GM21529 (cell line): ENCODE data around the gene PCSK7.

Experiments
- ATAC-seq: cut with Tn5 transposase; IDR thresholded peaks from one replicate; pipeline ENCODE4 v1.9.1; 2021; ENCODE audit not compliant: unreplicated experiment

PCSK7 gene

DNA sequence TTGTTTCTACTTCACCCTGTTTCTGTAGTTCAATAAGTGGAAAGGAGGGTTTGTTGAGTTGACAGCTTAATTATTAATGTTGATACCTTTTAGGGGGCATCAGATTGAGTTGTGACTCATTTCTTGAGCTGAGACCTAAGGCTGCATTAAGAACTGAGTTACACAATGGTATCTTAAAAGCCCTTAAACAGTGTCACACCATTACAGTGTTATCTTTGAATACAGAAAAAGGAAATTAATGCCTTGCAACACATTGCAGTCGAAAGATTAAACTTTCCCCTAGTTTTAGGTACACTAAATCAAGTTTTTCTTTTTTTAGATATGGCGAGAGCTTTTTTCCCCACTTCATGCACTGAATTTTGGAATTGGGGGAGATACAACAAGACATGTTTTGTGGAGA lies 71.0 kb downstream of the PCSK7 start:
- no peak for ATAC-seq

GRCh38 chr11:117159892-117160291 lies 72.0 kb downstream of the PCSK7 start:
- ATAC-seq, result no peak

DNA sequence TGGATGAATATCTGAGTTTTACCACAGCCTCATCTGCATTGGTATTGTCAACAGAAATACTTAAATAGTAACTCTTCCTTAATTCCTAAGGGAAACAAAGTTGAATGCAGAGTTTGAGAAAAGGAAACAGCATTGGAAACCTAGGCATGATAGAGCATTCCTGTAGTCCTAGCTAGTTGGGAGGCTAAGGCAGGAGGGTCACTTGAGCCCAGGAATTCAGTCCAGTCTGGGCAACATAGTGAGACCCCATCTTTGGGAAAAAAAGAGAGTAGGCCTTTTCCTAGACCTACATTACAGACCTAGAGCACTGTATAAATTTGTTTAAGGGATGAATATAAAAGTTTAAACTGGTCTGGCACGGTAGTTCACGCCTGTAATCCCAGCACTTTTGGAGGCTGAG lies 74.4 kb downstream of the PCSK7 start:
- ATAC-seq, result no peak

GRCh38 chr11:117154468-117154867 lies 77.4 kb downstream of the PCSK7 start:
- no peak for ATAC-seq
